HG03060 (cell line): ENCODE results near the gene PDPN.
"Not testable (repeated sequence)": the region's sequence is repeated elsewhere in the genome, so short reads cannot be mapped to it uniquely, and the experiment has no call there.

Experiments
- ATAC-seq: cut with Tn5 transposase; IDR thresholded peaks from one replicate; pipeline ENCODE4 v1.9.1; 2021; ENCODE audit warnings: low read depth, moderate number of reproducible peaks; ENCODE audit not compliant: unreplicated experiment

The PDPN gene, protein sequence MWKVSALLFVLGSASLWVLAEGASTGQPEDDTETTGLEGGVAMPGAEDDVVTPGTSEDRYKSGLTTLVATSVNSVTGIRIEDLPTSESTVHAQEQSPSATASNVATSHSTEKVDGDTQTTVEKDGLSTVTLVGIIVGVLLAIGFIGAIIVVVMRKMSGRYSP

DNA sequence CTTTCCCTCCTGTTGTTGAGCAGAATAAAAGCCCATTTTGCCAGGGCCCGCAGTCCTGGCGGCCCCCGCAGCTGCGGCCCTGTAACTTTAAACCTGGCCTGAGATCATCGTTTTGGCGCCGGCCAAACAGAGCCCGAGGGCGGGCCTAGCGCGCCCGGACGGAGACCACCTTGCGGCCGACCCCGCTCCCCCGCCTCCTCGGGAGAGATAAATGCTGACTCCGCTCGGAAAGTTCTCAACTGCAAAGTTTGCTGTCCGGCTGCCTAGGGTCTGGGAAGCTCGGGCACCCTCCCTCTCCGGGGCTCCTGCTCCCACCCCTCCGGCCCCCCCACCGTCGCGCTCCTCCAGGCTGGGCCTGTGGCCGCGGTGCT is at the start of gene PDPN:
TSS of gene PDPN (plus strand) at position 238 of the 371 bp plus-strand sequence. CDS start 202 bp downstream, outside the sequence.
- no peak for ATAC-seq

GRCh38 chr1:13535227-13535626 is 48.4 kb upstream of the PDPN start:
- ATAC-seq: no peak

- ATAC-seq: no peak
Measured at GRCh38 chr1:13536571-13536970, 47.1 kb upstream of the PDPN start.

DNA sequence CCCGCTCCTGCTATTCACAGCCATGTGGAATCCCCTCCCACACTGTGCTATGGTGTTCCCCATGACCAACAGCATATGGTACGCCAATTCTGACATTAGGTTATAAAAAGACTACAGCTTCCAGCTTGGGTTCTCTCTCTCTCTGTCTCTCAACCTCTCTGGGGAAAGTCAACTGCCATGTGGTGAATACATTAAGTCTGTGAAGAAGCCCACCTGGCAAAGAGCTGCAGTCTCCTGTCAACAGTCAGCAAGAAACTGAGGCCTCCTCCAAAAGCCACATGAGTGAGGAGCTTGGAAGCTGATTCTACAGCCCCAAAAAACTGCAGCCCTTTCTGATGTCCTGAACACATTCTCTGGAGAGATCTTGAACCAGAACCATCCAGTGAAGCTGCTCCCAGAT is 44.8 kb upstream of the PDPN start:
- no peak for ATAC-seq

GRCh38 chr1:13539683-13540082 is 43.9 kb upstream of the PDPN start:
- no peak for ATAC-seq

GRCh38 chr1:13540866-13541265 is 42.8 kb upstream of the PDPN start:
- ATAC-seq: no peak

- no peak for ATAC-seq
Measured at GRCh38 chr1:13541435-13542215, 42.0 kb upstream of the PDPN start.

DNA sequence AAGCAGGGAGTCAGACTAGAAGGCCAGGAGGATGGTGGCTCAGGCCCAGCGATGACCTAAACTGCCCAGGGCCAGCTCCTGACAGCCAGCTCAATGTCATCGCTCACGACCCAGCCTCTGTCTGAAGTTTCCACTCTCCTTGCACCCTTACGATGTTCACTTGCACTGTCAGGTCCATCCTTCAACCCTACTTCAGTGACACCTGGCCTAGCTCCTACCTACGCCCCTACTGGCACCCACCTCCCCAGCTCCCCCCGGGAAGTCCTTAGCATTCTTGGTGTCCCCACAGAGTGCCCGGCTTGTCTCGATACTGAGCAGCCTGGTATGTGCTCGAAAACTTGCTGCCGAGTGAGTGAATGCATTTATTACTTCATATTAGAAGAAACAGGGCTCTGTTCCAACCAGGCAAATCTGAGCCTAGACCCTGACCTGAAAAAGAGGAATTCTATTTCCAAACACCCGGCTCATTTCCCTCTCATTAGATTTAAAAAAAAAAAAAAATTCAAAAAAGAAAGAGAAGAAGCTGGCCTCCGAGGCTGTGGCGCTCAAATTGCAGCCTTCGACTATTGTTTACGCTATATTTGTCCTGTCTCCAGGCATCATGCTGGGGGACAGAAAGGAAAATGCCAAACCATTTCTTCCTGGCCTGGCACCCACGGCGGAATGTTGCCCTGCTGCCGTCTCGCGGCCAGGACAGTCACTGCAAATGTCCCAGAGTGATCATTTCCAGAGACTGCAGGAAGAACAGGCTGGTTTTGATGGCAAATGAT is 40.0 kb upstream of the PDPN start:
- no peak for ATAC-seq

DNA sequence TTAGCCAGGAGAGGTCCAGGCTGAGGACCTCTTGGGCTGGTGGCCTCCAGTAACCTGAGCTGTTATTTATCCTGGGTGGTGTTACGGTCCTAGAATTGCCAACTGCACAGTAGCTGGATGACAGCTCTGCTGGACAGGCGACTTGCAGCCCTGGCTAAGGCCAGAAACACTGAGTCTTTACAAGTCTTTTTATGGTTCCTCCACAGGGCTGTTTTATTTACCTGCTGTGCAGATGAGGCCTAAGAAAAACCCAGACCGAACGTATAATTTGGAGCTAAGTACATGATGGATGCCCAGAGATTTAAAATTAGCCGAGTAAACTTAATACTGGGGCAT is 39.4 kb upstream of the PDPN start:
- no peak for ATAC-seq

GRCh38 chr1:13546791-13547190 is 36.8 kb upstream of the PDPN start:
- ATAC-seq: no peak

DNA sequence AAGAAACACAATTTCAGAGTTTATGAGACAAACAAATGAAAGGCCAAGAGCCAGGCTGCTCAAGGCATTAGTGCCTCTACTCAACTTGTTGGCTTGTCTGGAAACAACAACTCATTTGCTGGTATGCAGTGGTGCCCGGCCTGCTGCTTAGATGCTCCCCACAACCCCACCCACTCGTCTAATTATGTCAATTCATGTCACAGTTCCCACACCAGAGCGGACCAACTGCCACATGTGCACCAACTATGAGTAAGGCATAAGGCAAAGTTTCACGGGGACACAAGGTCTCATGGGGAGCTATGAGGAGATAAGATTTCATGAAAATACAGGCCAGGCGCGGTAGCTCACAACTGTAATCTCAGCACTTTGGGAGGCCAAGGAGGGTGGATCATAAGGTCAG is 35.4 kb upstream of the PDPN start:
- ATAC-seq: no peak

DNA sequence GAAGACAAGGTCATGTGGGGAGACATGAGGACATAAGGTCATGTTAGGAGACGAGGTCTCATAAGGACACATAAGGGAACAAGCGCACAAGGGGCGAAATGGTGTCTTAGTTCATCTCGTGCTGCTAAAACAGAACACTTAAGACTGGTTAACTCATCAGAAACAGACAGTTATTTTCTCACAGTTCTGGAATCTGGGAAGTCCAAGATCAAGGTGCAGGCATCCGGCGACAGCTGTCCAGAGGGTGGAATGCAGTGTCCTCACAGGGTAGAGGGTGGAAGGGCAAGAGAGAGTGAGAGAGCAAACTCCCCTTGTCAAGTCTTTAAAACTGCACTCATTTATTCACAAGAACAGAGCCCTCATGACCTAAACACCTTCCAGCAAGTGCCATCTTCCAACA is 34.6 kb upstream of the PDPN start:
- no peak for ATAC-seq

DNA sequence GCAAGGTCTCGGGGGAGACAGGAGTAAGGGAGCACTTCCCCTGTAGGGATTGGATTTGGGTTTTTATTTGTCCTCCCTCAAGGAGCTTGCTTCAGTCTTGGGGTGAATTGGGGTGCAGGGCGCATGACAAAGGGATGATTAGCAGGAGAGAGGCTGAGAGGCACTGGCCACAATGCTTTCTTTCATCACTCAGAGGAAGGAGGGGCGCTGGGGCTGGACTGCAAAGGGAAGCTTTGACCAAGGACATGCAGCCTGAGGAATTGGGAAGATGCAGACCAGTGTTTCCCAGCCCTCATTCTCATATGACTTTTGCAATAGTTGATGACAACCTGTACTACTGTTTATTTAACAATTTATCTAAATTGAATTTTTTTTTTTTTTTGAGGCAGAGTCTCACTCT is 34.1 kb upstream of the PDPN start:
- no peak for ATAC-seq

- no peak for ATAC-seq
Measured at GRCh38 chr1:13550663-13551062, 33.0 kb upstream of the PDPN start.

DNA sequence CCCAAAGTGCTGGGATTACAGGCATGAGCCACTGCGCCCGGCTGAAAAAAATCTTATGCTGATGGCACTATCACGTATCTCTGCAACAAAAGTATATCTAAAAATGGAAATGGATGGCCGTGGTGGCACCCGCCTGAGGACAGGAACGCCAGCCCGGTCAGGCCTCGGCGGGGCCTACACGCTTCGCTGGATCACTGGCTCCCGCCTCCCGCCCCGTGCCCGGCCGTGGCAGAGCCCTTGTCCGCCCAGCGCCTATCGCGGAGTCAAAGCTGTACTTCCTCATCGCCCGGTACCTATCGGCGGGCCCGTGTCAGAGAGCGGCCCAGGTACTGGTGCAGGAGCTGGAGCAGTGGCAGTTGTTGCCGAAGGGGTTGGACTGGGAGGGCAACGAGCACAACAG is 28.8 kb upstream of the PDPN start:
- no peak for ATAC-seq

- no peak for ATAC-seq
Measured at GRCh38 chr1:13556224-13556764, 27.3 kb upstream of the PDPN start.

DNA sequence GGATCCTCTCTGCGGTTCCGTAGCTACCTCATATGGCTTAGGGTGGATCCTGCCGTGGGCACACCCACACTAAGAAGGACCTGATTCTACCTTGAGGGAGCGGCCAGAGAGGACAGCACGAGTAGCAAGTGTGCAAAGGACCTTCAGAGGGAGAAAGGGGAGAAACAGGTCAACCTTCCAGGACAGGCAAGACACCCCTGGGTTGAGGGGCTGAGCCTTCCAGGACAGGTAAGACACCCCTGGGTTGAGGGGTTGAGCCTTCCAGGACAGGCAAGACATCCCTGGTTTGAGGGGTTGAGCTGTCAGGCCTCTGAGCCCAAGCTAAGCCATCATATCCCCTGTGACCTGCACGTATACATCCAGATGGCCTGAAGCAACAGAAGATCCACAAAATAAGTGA is 23.1 kb upstream of the PDPN start:
- ATAC-seq: no peak

DNA sequence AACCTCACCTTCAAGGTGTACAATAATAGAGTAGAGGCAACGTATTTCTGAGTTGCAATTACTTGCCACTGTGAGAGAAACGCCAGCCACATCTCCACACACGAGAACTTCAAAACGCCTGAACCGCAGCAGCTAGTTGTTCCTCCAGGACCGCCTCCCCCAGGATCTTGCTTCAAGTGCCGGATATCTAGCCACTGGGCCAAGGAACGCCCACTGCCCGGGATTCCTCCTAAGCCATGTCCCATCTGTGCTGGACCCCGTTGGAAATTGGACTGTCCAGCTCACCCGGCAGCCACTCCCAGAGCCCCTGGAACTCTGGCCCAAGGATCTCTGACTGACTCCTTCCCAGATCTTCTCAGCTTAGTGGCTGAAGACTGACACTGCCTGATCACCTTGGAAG is 20.7 kb upstream of the PDPN start:
- ATAC-seq: not testable (repeated sequence)

GRCh38 chr1:13564073-13564472 is 19.6 kb upstream of the PDPN start:
- ATAC-seq: no peak

DNA sequence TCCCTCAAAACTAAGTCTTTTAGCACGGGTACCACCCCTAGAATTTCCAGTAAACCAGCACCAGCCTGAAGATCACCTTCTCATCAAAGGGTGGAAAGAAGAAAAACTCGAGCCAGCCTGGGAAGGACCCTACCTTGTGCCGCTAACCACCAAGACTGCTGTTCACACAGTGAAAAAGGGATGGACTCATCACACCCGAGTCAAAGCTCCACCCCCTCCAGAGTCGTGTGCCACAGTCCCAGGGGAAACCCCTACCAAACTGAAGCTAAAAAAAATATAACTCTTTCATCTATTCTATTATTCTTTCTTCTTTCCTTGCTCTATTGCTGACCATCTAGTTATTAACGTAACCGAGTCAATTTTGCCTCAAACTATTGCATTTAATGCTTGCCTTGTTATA is 13.2 kb upstream of the PDPN start:
- not testable (repeated sequence) for ATAC-seq

- ATAC-seq: no peak
Measured at GRCh38 chr1:13570924-13571323, 12.7 kb upstream of the PDPN start.

GRCh38 chr1:13573586-13573985 is 10.0 kb upstream of the PDPN start:
- no peak for ATAC-seq
